CD4-positive, alpha-beta T cell (primary cell): Measurements from ENCODE around the gene HMCN2. TPM values are rescaled to one million over a fixed set of nuclear protein-coding genes. Genes with fewer than 3 reads are reported as not detected.

Source experiments
- ATAC-seq: fragments of 200-7000 bp; cut with Tn5 transposase; one replicate; pipeline ENCODE4 v1.10.0; 2022; ENCODE audit warnings: mild to moderate bottlenecking; ENCODE audit not compliant: poor library complexity
- CTCF ChIA-PET: fragments of 350-600 bp; sonication (Branson Sonifier 250); formaldehyde crosslinking; loops from one replicate; lab custom pipeline; 2021; ENCODE audit warnings: antibody characterized with exemption, inconsistent platforms; lab: Charles Lee
- POLR2A ChIA-PET: fragments of 350-600 bp; sonication (Branson Sonifier 250); formaldehyde crosslinking; loops from one replicate; lab custom pipeline; 2021; ENCODE audit warnings: antibody characterized with exemption, inconsistent platforms; lab: Charles Lee
- DNase-seq, 14 experiments: peaks; one replicate each; pipeline ENCODE4 v3.0.0-alpha.2; 2013 to 2020; ENCODE audit warnings: mixed read lengths in 2 of 14
- H3K27ac ChIP-seq, 2 donors: one replicate each; pipeline versions ENCODE4 v1.5.1 to v1.7.0; 2013; ENCODE audit warnings: low read length in 2 of 2, low read depth in 1 of 2, mild to moderate bottlenecking in 1 of 2
- H3K27me3 ChIP-seq, 2 experiments: 1 replicate in 1 of 2; 2 replicates in 1 of 2; pipeline versions ENCODE4 v1.6.1 to v1.7.0; 2013; ENCODE audit warnings: low read length in 2 of 2, control low read depth in 1 of 2, mild to moderate bottlenecking in 1 of 2, moderate library complexity in 1 of 2; ENCODE audit not compliant: insufficient read depth in 2 of 2, control insufficient read depth in 1 of 2
- H3K36me3 ChIP-seq: one replicate; pipeline ENCODE4 v1.6.1; 2013; ENCODE audit warnings: low read length, control low read depth; ENCODE audit not compliant: insufficient read depth
- H3K4me1 ChIP-seq: one replicate; pipeline ENCODE4 v1.6.1; 2013; ENCODE audit warnings: low read length, control low read depth; ENCODE audit not compliant: insufficient read depth
- H3K4me3 ChIP-seq: one replicate; pipeline ENCODE4 v1.5.1; 2013; ENCODE audit warnings: mild to moderate bottlenecking, low read length, moderate library complexity
- H3K9me3 ChIP-seq, 2 experiments: 1 replicate in 1 of 2; 2 replicates in 1 of 2; pipeline versions ENCODE4 v1.6.1 to v1.7.0; 2013; ENCODE audit warnings: low read length in 2 of 2, mild to moderate bottlenecking in 2 of 2, control low read depth in 1 of 2, moderate library complexity in 1 of 2; ENCODE audit not compliant: control insufficient read depth in 1 of 2, insufficient read depth in 1 of 2
- H3K27ac Mint-ChIP-seq: one replicate; pipeline ENCODE4 v1.8.0; 2020; ENCODE audit warnings: mixed read lengths
- H3K27me3 Mint-ChIP-seq: one replicate; pipeline ENCODE4 v1.8.0; 2021; ENCODE audit warnings: mixed read lengths
- H3K36me3 Mint-ChIP-seq: one replicate; pipeline ENCODE4 v1.8.0; 2021; ENCODE audit warnings: low read depth, mixed read lengths
- H3K4me1 Mint-ChIP-seq: one replicate; pipeline ENCODE4 v1.8.0; 2021; ENCODE audit warnings: low read depth, mixed read lengths
- H3K4me3 Mint-ChIP-seq: one replicate; pipeline ENCODE4 v1.8.0; 2020; ENCODE audit warnings: mild to moderate bottlenecking, mixed read lengths
- H3K9me3 Mint-ChIP-seq: one replicate; pipeline ENCODE4 v1.8.0; 2020; ENCODE audit warnings: mixed read lengths
- CTCF ChIP-seq: fragments of 200-600 bp; IDR thresholded peaks from one replicate; pipeline ENCODE4 v1.8.0; 2022; ENCODE audit warnings: antibody characterized with exemption, mild to moderate bottlenecking
- intact Hi-C, 2 experiments: fragments of 100-400 bp; cut with DNase I in 1 of 2; cut with micrococcal nuclease in 1 of 2; formaldehyde crosslinking; loops; one replicate each; pipeline versions ENCODE4 v1.15.1 to v1.9.0; 2023 to 2025; cut with DNase I, micrococcal nuclease
- total RNA-seq, 174 experiments: library from RNA in 2 of 174; stranded (reverse) in 2 of 174; gene quantifications; one replicate each; pipeline ENCODE4 v1.2.3 and lab custom pipeline; 2021 to 2026

The HMCN2 gene
- total RNA-seq, 2 experiments from 2014 or later, result not detected

DNA sequence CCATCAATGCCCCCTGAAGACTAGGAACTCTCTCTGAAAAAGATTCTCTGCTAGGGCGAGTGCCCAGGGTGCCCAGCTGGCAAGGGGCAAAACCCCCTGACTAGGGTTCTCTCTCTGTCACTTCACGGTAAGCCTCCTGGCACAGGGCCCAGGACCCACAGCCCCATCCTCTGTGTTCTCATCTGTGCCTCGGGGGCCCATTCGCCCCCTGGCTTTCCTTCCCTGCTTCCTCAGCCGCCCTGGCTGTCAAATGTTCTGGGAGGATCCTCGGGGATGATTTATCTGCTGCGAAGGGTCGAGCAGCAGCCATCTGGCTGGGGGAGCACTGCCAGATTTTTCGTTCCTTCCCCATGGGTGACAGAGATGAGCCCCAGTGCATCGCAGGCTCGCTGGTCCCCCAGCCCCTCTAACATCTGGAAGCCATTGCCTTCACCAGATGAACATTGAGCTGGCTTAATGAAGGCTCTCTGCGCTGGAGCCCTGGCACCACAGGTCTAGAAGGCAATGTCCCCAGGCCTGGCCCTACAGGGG, 24.2 kb downstream of the HMCN2 start:
- Histone ChIP-seq H3K36me3 (no peaks in the 10 kb centered on the region), H3K4me1 (no peaks in the 10 kb centered on the region), H3K4me3 (no peak overlapping the region), H3K27me3 (peaks cover 6 to 22% of the 10 kb centered on the region in 2 experiments), H3K27ac (no peak overlapping the region), H3K9me3 (peaks cover 0 to 6% of the 10 kb centered on the region in 2 experiments)
- Mint-ChIP-seq H3K27me3 (peaks cover 51% of the 10 kb centered on the region), H3K9me3 (no peaks in the 10 kb centered on the region), H3K4me1 (no peaks in the 10 kb centered on the region), H3K36me3 (no peaks in the 10 kb centered on the region), H3K4me3 (no peak overlapping the region), H3K27ac (no peak overlapping the region)
- ATAC-seq, result no peak
- intact Hi-C loops, result no loop called here
- TF ChIP-seq CTCF, result no peak
- no peak for DNase-seq
- POLR2A ChIA-PET, result no interaction called here
- CTCF ChIA-PET, result no interaction called here

- POLR2A ChIA-PET, result no interaction called here
Measured at GRCh38 chr9:130290291-130291181, 25.0 kb downstream of the HMCN2 start.

DNA sequence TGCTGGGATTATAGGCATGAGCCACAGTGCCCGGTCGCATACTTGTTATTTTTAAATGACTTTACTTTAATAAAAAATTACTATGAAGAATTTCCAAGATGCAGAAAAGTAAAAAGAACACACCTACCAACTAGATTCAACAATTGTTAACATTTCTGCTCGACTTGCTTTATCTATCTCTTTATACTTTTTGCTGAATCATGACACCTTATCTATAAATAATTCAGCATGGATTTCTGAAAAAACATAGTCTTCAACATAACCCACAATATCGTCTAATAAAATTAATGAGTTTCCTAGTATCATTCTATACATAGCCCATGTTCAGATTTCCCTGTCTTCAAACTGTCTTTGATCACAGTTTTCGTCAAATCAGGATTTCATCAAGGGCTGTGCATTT, 25.9 kb downstream of the HMCN2 start:
- Mint-ChIP-seq H3K36me3 (no peaks in the 10 kb centered on the region), H3K9me3 (no peaks in the 10 kb centered on the region), H3K4me1 (no peaks in the 10 kb centered on the region), H3K27ac (no peak overlapping the region), H3K4me3 (no peak overlapping the region), H3K27me3 (peaks cover 47% of the 10 kb centered on the region)
- Histone ChIP-seq H3K27me3 (peaks cover 6 to 22% of the 10 kb centered on the region in 2 experiments), H3K4me3 (no peak overlapping the region), H3K9me3 (peaks cover 0 to 6% of the 10 kb centered on the region in 2 experiments), H3K36me3 (no peaks in the 10 kb centered on the region), H3K4me1 (no peaks in the 10 kb centered on the region), H3K27ac (no peak overlapping the region)
- TF ChIP-seq CTCF, result no peak
- CTCF ChIA-PET, result no interaction called here
- POLR2A ChIA-PET, result no interaction called here
- no peak for DNase-seq
- intact Hi-C loops, result no loop called here
- no peak for ATAC-seq

More at GRCh38 chr9:130290291-130291181, 25.0 kb downstream of the HMCN2 start:
- Histone ChIP-seq H3K4me3 (no peak overlapping the region), H3K9me3 (peaks cover 0 to 6% of the 10 kb centered on the region in 2 experiments), H3K36me3 (no peaks in the 10 kb centered on the region), H3K4me1 (no peaks in the 10 kb centered on the region), H3K27me3 (peaks cover 6 to 22% of the 10 kb centered on the region in 2 experiments), H3K27ac (no peak overlapping the region)
- Mint-ChIP-seq H3K27me3 (peaks cover 46% of the 10 kb centered on the region), H3K27ac (no peak overlapping the region), H3K9me3 (no peaks in the 10 kb centered on the region), H3K36me3 (no peaks in the 10 kb centered on the region), H3K4me1 (no peaks in the 10 kb centered on the region), H3K4me3 (no peak overlapping the region)
- DNase-seq (no peak), ATAC-seq (no peak)
- no peak for TF ChIP-seq CTCF
- intact Hi-C loops, result no loop called here
- CTCF ChIA-PET, result no interaction called here
